Measurements from ENCODE around the gene TMEM178B. TPM values are rescaled to one million over a fixed set of nuclear protein-coding genes. Genes with fewer than 3 reads are reported as not detected.
"Not testable (repeated sequence)": the region's sequence is repeated elsewhere in the genome, so short reads cannot be mapped to it uniquely, and the experiment has no call there.

The TMEM178B gene
- 0.52 and 0.68 TPM in 2 replicates for total RNA-seq

DNA sequence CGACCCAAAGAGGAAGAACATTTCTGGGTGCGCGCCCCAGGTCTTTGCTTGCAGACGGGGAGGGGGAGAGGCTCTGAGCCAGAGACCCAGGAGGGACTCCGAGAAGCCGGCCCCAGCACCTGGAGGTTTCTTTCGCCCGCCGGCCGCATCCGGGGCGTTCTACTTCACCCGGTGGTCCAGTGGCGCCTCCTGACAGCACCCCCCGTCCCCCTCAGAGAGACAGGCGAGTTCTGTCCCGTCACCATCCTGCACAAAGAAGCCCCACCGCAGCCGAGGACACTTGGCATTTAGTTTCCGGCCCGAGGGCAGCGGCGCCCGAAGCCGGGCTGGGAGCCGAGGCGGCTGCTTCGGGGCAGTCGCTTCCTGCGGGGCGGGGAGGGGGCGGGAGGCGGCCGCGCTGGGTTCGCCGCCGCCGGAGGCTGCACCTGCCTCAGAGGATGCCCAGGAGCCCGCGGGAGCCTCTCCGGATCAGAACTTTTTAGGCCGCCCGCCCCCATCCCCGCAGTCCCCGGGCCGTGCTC lies at the start of gene TMEM178B:
Gene TMEM178B (plus strand): TSS at position 424 of the 521 bp plus-strand sequence.
- H3K9me3 Mint-ChIP-seq = no peaks in the 10 kb centered on the region

DNA sequence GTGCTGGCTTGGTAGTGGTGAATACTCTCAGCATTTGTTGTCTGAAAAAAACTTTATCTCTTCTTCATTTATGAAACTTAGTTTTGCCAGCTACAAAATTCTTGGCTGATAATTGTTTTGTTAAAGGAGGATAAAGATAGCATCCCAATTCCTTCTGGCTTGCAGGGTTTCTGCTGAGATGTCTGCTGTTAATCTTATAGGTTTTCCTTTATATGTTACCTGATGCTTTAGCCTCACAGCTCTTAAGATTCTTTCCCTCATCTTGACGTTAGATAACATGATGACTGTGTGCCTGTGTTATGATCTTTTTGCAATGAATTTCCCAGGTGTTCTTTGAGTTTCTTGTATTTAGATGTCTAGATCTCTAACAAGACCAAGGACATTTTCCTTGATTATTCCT lies 49.2 kb upstream of the TMEM178B start:
- H3K4me1 Mint-ChIP-seq = peaks cover 15% of the 10 kb centered on the region
- intact Hi-C loops (cut with micrococcal nuclease) = no loop called here
- H3K9me3 Mint-ChIP-seq = peaks cover 31% of the 10 kb centered on the region
- no peak overlapping the region for H3K27ac Mint-ChIP-seq
- peaks cover 23% of the 10 kb centered on the region for H3K27me3 Mint-ChIP-seq
- H3K36me3 Mint-ChIP-seq (ENCODE audit: low read depth) = peaks cover 21% of the 10 kb centered on the region
- H3K4me3 Mint-ChIP-seq = no peak overlapping the region
- DNase-seq = no peak

More for the DNA sequence above, at the start of gene TMEM178B:
- no peaks in the 10 kb centered on the region for H3K36me3 Mint-ChIP-seq (ENCODE audit: low read depth)
- peaks cover 39% of the 10 kb centered on the region for H3K27me3 Mint-ChIP-seq
- peak within 1 kb of the TSS; percentile 83 for H3K4me3 Mint-ChIP-seq
- peak; percentile 74 for DNase-seq
- peaks cover 19% of the 10 kb centered on the region for H3K4me1 Mint-ChIP-seq
- no peak within 1 kb of the TSS for H3K27ac Mint-ChIP-seq
- intact Hi-C loops (cut with micrococcal nuclease) = loop anchor here (2.0 to 10.0 kb wide), 3 partner anchors 59 to 661 kb away; partner anchors contain the start of genes MRPS33 and SSBP1

DNA sequence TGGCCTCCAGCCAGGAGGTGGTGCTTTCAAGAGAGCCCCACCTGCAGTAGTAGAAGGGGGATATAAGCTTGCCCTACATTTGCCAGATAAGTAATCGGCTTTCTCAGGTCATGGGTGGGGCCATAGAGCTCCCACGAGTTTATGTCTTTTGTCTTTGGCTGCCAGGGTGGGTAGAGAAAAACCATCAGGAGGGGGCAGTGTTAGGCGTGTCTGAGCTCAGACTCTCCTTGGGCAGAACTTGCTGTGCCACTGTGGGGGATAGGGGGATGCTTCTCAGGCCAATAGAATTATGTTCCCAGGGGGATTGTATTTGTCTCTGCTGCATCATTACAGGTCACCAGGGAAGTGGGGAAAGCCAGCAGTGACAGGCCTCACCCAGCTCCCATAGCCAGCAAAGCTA lies 46.8 kb upstream of the TMEM178B start:
- Mint-ChIP-seq H3K27ac (no peak overlapping the region), H3K36me3 (ENCODE audit: low read depth) (peaks cover 21% of the 10 kb centered on the region), H3K4me1 (peaks cover 15% of the 10 kb centered on the region), H3K9me3 (peaks cover 34% of the 10 kb centered on the region), H3K27me3 (peaks cover 16% of the 10 kb centered on the region), H3K4me3 (no peak overlapping the region)
- no peak for DNase-seq
- intact Hi-C loops (cut with micrococcal nuclease) = no loop called here

DNA sequence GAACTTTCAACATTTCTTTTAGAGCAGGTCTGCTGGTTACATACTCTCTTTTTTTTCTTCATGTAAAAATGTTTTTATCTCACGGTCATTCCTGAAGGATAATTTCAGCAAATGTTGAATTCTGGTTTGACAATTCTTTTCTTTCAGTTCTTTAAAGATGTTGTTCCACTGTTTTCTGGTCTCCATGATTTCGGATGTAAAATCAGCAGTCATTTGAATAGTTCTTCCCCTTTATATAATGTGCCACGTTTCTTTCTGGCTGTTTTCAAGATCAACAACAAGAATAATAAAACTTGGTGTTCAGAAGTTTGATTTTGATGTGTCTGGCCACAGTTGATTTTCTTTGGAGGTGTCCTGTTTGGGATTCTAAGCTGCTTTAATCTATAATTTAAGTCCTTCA lies 45.1 kb upstream of the TMEM178B start:
- DNase-seq = no peak
- H3K27me3 Mint-ChIP-seq = peaks cover 16% of the 10 kb centered on the region
- intact Hi-C loops (cut with micrococcal nuclease) = no loop called here
- H3K4me3 Mint-ChIP-seq = no peak overlapping the region
- no peak overlapping the region for H3K27ac Mint-ChIP-seq
- H3K4me1 Mint-ChIP-seq = peaks cover 2% of the 10 kb centered on the region
- peaks cover 16% of the 10 kb centered on the region for H3K36me3 Mint-ChIP-seq (ENCODE audit: low read depth)
- peaks cover 26% of the 10 kb centered on the region for H3K9me3 Mint-ChIP-seq

DNA sequence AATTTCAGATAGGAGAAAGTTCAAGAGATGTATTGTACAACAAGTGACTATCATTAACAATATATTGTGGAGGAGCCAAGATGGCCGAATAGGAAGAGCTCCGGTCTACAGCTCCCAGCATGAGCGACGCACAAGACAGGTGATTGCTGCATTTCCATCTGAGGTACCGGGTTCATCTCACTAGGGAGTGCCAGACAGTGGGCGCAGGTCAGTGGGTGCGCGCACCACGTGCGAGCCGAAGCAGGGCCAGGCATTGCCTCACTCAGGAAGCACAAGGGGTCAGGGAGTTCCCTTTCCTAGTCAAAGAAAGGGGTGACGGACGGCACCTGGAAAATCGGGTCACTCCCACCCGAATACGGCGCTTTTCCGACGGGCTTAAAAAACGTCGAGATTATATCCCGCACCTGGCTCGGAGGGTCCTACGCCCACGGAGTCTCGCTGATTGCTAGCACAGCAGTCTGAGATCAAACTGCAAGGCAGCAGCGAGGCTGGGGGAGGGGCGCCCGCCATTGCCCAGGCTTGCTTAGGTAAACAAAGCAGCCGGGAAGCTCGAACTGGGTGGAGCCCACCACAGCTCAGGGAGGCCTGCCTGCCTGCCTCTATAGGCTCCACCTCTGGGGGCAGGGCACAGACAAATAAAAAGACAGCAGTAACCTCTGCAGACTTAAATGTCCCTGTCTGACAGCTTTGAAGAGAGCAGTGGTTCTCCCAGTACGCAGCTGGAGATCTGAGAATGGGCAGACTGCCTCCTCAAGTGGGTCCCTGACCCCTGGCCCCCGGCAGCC lies 41.1 kb upstream of the TMEM178B start:
- intact Hi-C loops (cut with micrococcal nuclease); H3K36me3 Mint-ChIP-seq (ENCODE audit: low read depth); H3K4me3 Mint-ChIP-seq; DNase-seq; H3K27ac Mint-ChIP-seq; H3K4me1 Mint-ChIP-seq: not testable (repeated sequence)
- Mint-ChIP-seq H3K9me3 (peaks cover 15% of the 10 kb centered on the region), H3K27me3 (peaks cover 24% of the 10 kb centered on the region)

DNA sequence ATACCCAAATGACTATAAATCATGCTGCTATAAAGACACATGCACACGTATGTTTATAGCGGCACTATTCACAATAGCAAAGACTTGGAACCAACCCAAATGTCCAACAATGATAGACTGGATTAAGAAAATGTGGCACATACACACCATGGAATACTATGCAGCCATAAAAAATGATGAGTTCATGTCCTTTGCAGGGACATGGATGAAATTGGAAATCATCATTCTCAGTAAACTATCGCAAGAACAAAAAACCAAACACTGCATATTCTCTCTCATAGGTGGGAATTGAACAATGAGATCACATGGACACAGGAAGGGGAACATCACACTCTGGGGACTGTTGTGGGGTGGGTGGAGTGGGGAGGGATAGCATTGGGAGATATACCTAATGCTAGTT lies 35.8 kb upstream of the TMEM178B start:
- H3K4me3 Mint-ChIP-seq; H3K9me3 Mint-ChIP-seq; DNase-seq; H3K27ac Mint-ChIP-seq; H3K4me1 Mint-ChIP-seq; intact Hi-C loops (cut with micrococcal nuclease); H3K36me3 Mint-ChIP-seq (ENCODE audit: low read depth): not testable (repeated sequence)
- H3K27me3 Mint-ChIP-seq = peaks cover 21% of the 10 kb centered on the region

DNA sequence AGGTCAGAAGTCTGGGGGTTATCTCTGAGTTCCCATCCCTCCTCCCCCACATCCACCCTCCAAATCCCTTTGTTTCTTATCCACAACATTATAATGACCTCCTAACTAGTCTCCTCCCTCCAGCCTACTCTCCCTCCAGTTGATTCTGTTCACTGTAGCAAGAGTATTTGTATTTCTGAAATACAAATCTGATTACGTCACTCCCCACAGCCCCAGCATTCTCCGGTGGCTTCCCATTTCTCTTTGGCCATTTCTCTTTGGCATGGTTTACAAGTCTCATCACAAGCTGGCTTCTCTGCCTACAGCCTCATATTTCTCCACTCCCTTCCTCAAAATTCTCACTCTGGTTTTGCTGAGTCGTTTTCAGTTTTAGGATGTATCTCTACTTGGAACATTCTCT lies 34.5 kb upstream of the TMEM178B start:
- no peak for DNase-seq
- H3K27ac Mint-ChIP-seq = no peak overlapping the region
- no peaks in the 10 kb centered on the region for H3K36me3 Mint-ChIP-seq (ENCODE audit: low read depth)
- H3K27me3 Mint-ChIP-seq = peaks cover 23% of the 10 kb centered on the region
- intact Hi-C loops (cut with micrococcal nuclease) = no loop called here
- no peaks in the 10 kb centered on the region for H3K4me1 Mint-ChIP-seq
- no peak overlapping the region for H3K4me3 Mint-ChIP-seq
- peaks cover 10% of the 10 kb centered on the region for H3K9me3 Mint-ChIP-seq

DNA sequence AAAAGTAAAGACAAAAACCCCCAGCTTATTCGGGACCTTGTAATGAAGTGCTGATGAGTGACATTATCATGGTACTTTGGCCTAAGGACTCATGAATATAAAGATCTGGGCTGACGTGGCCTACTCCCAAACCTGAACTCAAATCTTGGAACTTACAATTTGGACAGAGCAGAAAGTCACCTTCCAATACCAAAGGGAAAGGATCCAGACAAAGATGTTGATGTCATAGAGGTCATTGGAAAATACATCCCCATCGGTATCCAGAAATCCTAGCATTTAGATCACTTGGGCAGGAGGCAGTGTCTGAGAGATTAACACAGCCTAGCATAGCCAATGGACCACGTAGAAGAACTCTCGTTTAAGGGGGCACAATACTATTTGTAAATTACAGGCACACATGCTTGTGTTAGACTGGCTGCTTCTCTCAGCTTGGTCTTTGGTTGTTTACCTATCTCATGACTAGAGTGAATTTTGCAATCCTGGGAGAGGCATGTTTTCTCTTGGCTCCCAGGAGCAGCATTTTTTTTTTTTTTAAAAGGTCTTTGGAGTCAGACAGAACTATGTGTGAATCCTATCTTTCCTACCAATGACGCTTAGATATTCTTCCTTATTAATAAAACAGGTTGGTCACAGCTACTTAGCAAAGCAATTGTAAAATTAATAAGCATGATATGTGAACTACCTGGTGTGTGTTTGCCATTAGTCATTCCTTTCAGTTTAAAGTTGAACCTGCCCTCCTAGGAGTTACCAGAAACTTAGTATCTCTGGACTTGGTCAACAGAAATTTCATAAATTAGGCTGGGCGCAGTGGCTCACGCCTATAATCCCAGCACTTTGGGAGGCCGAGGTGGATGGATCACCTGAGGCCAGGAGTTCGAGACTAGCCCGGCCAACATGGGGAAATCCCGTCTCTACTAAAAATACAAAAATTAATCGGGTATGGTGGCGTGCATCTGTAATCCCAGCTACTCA lies 31.4 kb upstream of the TMEM178B start:
- Mint-ChIP-seq H3K36me3 (ENCODE audit: low read depth) (no peaks in the 10 kb centered on the region), H3K27me3 (peaks cover 30% of the 10 kb centered on the region), H3K4me1 (no peaks in the 10 kb centered on the region), H3K27ac (no peak overlapping the region), H3K9me3 (peaks cover 7% of the 10 kb centered on the region), H3K4me3 (no peak overlapping the region)
- intact Hi-C loops (cut with micrococcal nuclease) = no loop called here
- DNase-seq = no peak

DNA sequence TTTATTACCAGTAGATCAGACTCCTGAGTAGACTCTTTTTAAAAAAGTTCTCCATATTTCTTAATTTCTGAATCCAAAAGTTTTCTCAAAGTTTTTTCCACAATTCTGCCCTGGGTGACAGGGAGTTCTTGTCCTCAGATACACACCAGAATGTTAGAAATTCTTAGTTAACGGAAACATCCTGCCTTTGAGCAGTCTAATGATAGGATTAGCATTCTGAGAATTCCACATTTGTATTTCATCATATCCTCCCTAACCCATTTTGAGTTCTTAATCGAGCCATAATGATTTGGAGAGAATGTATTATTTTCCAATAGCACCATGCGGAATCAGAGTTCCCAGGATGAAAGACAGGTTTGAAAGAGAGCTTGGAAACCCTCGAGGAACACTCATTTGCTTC lies 30.2 kb upstream of the TMEM178B start:
- Mint-ChIP-seq H3K4me3 (no peak overlapping the region), H3K4me1 (no peaks in the 10 kb centered on the region), H3K9me3 (peaks cover 7% of the 10 kb centered on the region), H3K36me3 (ENCODE audit: low read depth) (no peaks in the 10 kb centered on the region), H3K27ac (no peak overlapping the region), H3K27me3 (peaks cover 35% of the 10 kb centered on the region)
- intact Hi-C loops (cut with micrococcal nuclease) = no loop called here
- no peak for DNase-seq

DNA sequence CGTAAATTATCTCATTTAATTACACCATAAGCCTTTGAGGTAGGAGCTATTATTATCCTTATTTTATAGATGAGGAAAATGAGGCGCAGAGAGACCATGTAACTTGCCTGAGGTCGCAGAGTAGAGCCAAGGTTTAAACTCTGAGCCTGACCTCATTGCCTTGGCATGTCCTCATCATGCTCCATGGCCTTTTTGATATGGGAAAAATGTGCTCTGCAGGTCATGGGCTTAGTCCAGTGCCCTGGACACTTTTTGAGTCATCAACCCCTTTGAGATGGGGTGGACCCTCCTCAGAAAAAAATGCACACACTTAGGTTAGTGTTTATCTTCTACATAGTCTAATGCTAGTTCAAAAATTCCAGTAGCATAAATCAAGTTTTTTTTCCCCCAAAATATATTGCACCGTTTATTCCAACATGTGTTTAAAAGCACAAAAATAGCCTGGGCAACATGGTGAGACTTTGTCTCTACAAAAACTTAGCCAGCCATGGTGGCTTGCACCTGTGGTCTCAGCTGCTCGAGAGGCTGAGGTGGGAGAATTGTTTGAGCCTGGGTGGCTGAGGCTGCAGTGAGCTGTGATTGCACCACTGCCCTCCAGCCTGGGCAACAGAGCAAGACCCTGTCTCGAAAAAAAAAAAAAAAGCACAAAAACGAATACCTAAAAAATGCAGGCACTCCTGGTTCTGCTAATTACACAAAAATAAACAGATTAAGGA lies 28.6 kb upstream of the TMEM178B start:
- peaks cover 38% of the 10 kb centered on the region for H3K27me3 Mint-ChIP-seq
- intact Hi-C loops (cut with micrococcal nuclease) = no loop called here
- no peaks in the 10 kb centered on the region for H3K36me3 Mint-ChIP-seq (ENCODE audit: low read depth)
- no peaks in the 10 kb centered on the region for H3K4me1 Mint-ChIP-seq
- H3K4me3 Mint-ChIP-seq = no peak overlapping the region
- H3K9me3 Mint-ChIP-seq = peaks cover 1% of the 10 kb centered on the region
- no peak overlapping the region for H3K27ac Mint-ChIP-seq
- DNase-seq = no peak

DNA sequence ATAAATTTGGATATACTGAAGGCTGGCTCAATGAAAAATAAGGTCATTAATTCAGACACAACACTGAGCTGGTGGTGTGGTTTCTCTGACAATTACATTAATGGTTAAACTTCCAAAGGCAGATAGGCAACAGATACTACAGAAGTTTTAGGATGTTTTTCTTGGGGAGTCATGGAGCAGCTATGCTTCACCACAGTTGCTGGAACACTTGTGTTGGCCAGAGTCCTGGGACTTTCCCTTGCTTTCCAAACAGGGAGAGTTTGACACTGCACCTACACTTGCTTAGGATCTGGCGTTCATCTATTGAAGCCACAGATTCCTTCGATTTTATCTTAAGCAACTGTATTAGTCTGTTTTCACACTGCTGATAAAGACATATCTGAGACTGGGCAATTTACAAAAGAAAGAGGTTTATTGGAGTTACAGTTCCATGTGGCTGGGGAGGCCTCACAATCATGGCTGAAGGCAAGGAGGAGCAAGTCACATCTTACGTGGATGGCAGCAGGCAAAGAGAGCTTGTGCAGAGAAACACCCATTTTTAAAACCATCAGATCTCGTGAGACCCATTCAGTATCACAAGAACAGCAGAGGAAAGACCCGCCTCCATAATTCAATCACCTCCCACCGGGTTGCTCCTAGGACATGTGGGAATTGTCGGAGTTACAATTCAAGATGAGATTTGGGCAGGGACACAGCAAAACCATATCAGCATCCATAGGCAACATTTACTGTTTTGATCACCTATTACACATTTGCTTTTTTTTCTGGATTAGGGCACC lies 27.8 kb upstream of the TMEM178B start:
- H3K4me3 Mint-ChIP-seq = no peak overlapping the region
- DNase-seq = no peak
- no peaks in the 10 kb centered on the region for H3K4me1 Mint-ChIP-seq
- no peak overlapping the region for H3K27ac Mint-ChIP-seq
- H3K27me3 Mint-ChIP-seq = peaks cover 39% of the 10 kb centered on the region
- H3K36me3 Mint-ChIP-seq (ENCODE audit: low read depth) = no peaks in the 10 kb centered on the region
- intact Hi-C loops (cut with micrococcal nuclease) = no loop called here
- H3K9me3 Mint-ChIP-seq = peaks cover 4% of the 10 kb centered on the region

DNA sequence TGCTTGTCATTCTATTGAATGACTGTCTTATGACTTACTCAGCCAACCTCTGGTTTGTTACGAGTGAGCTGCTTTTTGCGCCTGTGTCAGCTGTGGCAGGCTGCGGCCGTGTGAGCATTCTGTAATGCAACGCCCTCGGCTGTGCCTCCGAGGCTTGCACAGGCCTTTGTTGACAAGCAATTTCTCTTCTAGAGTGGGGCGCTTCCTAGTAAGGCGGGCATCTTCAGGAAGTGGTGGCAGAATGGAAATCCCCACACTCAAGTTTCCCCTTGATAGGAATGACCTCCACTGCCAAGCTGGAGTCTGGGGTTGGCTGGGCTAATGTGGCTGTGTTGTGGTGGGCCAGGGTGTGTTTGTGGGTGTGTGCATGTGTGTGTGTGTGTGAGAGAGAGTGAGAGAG lies 20.2 kb upstream of the TMEM178B start:
- H3K4me1 Mint-ChIP-seq = peaks cover 20% of the 10 kb centered on the region
- peaks cover 1% of the 10 kb centered on the region for H3K36me3 Mint-ChIP-seq (ENCODE audit: low read depth)
- intact Hi-C loops (cut with micrococcal nuclease) = loop anchor here (2.0 kb wide), 2 partner anchors 17 to 39 kb away; partner anchors contain the start of gene MRPS33
- H3K27me3 Mint-ChIP-seq = peaks cover 21% of the 10 kb centered on the region
- DNase-seq = peak; percentile 89
- H3K4me3 Mint-ChIP-seq = peak overlapping the region; percentile 16
- peak overlapping the region; percentile 83 for H3K27ac Mint-ChIP-seq
- peaks cover 4% of the 10 kb centered on the region for H3K9me3 Mint-ChIP-seq

DNA sequence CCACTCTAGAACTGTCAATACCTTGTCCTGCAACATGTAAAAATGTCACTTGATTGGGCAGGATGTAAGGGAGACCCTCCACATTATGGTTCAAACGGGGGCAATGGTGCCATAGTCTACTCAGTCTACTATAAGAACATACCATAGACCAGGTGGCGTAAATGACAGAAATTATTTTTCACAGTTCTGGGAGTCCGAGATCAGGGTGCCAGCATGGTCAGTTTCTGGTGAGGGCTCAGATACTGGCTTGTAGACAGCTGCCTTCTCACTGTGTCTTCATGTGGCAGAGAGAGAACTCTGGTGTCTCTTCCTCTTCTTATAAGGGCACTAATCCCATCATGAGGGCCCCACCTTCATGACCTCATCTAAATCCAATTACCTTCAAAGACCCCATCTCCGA lies 18.7 kb upstream of the TMEM178B start:
- H3K36me3 Mint-ChIP-seq (ENCODE audit: low read depth) = peaks cover 1% of the 10 kb centered on the region
- peaks cover 20% of the 10 kb centered on the region for H3K4me1 Mint-ChIP-seq
- H3K9me3 Mint-ChIP-seq = peaks cover 4% of the 10 kb centered on the region
- H3K4me3 Mint-ChIP-seq = no peak overlapping the region
- H3K27ac Mint-ChIP-seq = no peak overlapping the region
- no peak for DNase-seq
- intact Hi-C loops (cut with micrococcal nuclease) = no loop called here
- H3K27me3 Mint-ChIP-seq = peaks cover 11% of the 10 kb centered on the region

Data from activated CD4-positive, alpha-beta T cell treated with anti-CD3 and anti-CD28 coated beads, Interleukin-2, amount 10 ng/mL, durations not matched to agents 24 days and 14 days (primary cell).